Subcutaneous adipose tissue (tissue), 4 donors: Measurements from ENCODE around the gene SLC6A9. TPM values are rescaled to one million over a fixed set of nuclear protein-coding genes. Genes with fewer than 3 reads are reported as not detected.

Experiments
- CTCF ChIP-seq: fragments of 450-650 bp; IDR thresholded peaks from one replicate; pipeline ENCODE4 v1.5.1; 2016; ENCODE audit warnings: low read depth, mild to moderate bottlenecking, control low read depth, antibody characterized with exemption, moderate library complexity
- total RNA-seq, 4 donors: library from RNA; depleted of rRNA; stranded (reverse); fragments of >200 nt; gene quantifications; one replicate each; pipeline ENCODE4 v1.1.0, GENCODE V29; 2016

Gene SLC6A9
- total RNA-seq, 4 donors from 2014 or later, result 0.22 to 0.94 (median 0.34) TPM; not detected in 1

GRCh38 chr1:44038876-44039657, 7.8 kb upstream of the SLC6A9 start:
- TF ChIP-seq CTCF, result no peak

- no peak for TF ChIP-seq CTCF
These were observed 5.9 kb upstream of the SLC6A9 start for GRCh38 chr1:44037154-44037553.

GRCh38 chr1:44036409-44037139, 5.3 kb upstream of the SLC6A9 start:
- TF ChIP-seq CTCF, result no peak

GRCh38 chr1:44035726-44036408, 4.6 kb upstream of the SLC6A9 start:
- TF ChIP-seq CTCF, result no peak

GRCh38 chr1:44034976-44035716, 3.9 kb upstream of the SLC6A9 start:
- TF ChIP-seq CTCF, result no peak

GRCh38 chr1:44034423-44034822, 3.2 kb upstream of the SLC6A9 start:
- TF ChIP-seq CTCF, result no peak
